K562 (cell line): ENCODE data around the gene NKAPL. TPM values are rescaled to one million over a fixed set of nuclear protein-coding genes. Genes with fewer than 3 reads are reported as not detected.
A peak's percentile ranks its signal among the peaks of the same experiment; 100 is the strongest.

ENCODE experiments used
- ATAC-seq: fragments of 200-7000 bp; cut with Tn5 transposase; 3 replicates; pipeline ENCODE4 v1.9.1; 2020; ENCODE audit warnings: moderate library complexity
- BruUV-seq: library from RNA; stranded (reverse); fragments of 400-500 nt; replicated peaks from 2 replicates; lab custom pipeline; 2021; lab: Mats Ljungman, UMichigan
- CTCF ChIA-PET: fragments of 300-600 bp; formaldehyde crosslinking; extraction: SDS; loops from one replicate; lab custom pipeline; 2021; ENCODE audit warnings: low intra/inter-chr PET ratio; lab: Yijun Ruan, JAX
- POLR2A ChIA-PET: fragments of 300-600, 350-650 bp; sonication (Branson Sonifier 250); formaldehyde crosslinking; extraction: SDS; loops from one replicate; lab custom pipeline; 2021; ENCODE audit warnings: antibody characterized with exemption, inconsistent platforms; lab: Yijun Ruan, JAX
- DNase-seq, 4 experiments: peaks; one replicate each; pipeline versions ENCODE4 v3.0.0 to v3.0.0-alpha.2; 2011 to 2018; ENCODE audit warnings: low spot score in 3 of 4, mixed read lengths in 3 of 4; ENCODE audit errors: extremely low read depth in 1 of 4
- FAIRE-seq: peaks from 2 replicates; lab custom pipeline; 2011; peaks lifted over from hg19 to GRCh38; lab: Jason Lieb, UNC
- H2AFZ ChIP-seq: 2 replicates; pipeline ENCODE4 v1.6.0; 2011; ENCODE audit warnings: low read depth, low read length, control low read depth, inconsistent platforms
- H3K27ac ChIP-seq: fragments of 200-600 bp; 3 replicates; pipeline ENCODE4 v1.8.0; 2011; ENCODE audit warnings: low read depth, mild to moderate bottlenecking, control low read depth, inconsistent platforms, low read length, moderate library complexity, mixed read lengths; ENCODE audit errors: extremely low read depth
- H3K27me3 ChIP-seq, 2 experiments: fragments of 300-600 bp in 1 of 2; 2 replicates in 1 of 2; 3 replicates in 1 of 2; pipeline versions ENCODE4 v1.6.0 to v1.8.0; 2011; ENCODE audit warnings: inconsistent platforms in 2 of 2, low read length in 2 of 2, mild to moderate bottlenecking in 1 of 2, mixed read lengths in 1 of 2, moderate library complexity in 1 of 2; ENCODE audit not compliant: control insufficient read depth in 2 of 2, insufficient read depth in 2 of 2
- H3K36me3 ChIP-seq: fragments of 300-600 bp; 3 replicates; pipeline ENCODE4 v1.8.0; 2011; ENCODE audit warnings: mild to moderate bottlenecking, low read length, inconsistent platforms; ENCODE audit not compliant: control insufficient read depth, insufficient read depth
- H3K4me1 ChIP-seq, 2 experiments: fragments of 200-600 bp in 1 of 2; replicated peaks in 1 of 2; 2 replicates in 1 of 2; 3 replicates in 1 of 2; pipeline versions ENCODE4 v1.5.1 to v1.8.0; 2011; ENCODE audit warnings: inconsistent platforms in 2 of 2, low read length in 2 of 2, mild to moderate bottlenecking in 1 of 2, mixed read lengths in 1 of 2, moderate library complexity in 1 of 2; ENCODE audit not compliant: control insufficient read depth in 2 of 2, insufficient read depth in 2 of 2
- H3K4me2 ChIP-seq: 2 replicates; pipeline ENCODE4 v1.6.1; 2011; ENCODE audit warnings: low read length, control low read depth, inconsistent platforms, mixed read lengths; ENCODE audit not compliant: insufficient read depth
- H3K4me3 ChIP-seq: fragments of 200-600 bp; sonication (generic), shearing (Covaris generic); 2 replicates; pipeline ENCODE4 v1.5.1; 2016; ENCODE audit warnings: control low read depth, inconsistent platforms
- H3K79me2 ChIP-seq: fragments of 200-600 bp; 3 replicates; pipeline ENCODE4 v1.8.0; 2011; ENCODE audit warnings: low read length, inconsistent platforms; ENCODE audit not compliant: control insufficient read depth, insufficient read depth
- H3K9ac ChIP-seq, 2 experiments: 2 replicates each; pipeline versions ENCODE4 v1.6.0 to v1.6.1; 2011; ENCODE audit warnings: low read depth in 2 of 2, low read length in 2 of 2, control low read depth in 1 of 2, inconsistent platforms in 1 of 2, mild to moderate bottlenecking in 1 of 2, mixed read lengths in 1 of 2; ENCODE audit not compliant: insufficient read depth in 1 of 2
- H3K9me1 ChIP-seq: one replicate; pipeline ENCODE4 v1.6.0; 2011; ENCODE audit warnings: inconsistent platforms, mild to moderate bottlenecking, low read length, moderate library complexity; ENCODE audit not compliant: control insufficient read depth, insufficient read depth
- H3K9me3 ChIP-seq: replicated peaks from 2 replicates; pipeline ENCODE4 v1.5.1; 2011; ENCODE audit warnings: low read depth, low read length, inconsistent platforms; ENCODE audit not compliant: control insufficient read depth, insufficient read depth
- H4K20me1 ChIP-seq: replicated peaks from 2 replicates; pipeline ENCODE4 v1.6.1; 2011; ENCODE audit warnings: low read length, inconsistent platforms, mixed read lengths; ENCODE audit not compliant: control insufficient read depth, insufficient read depth
- ARID3B ChIP-seq: fragments of 250-450 bp; sonication (Bioruptor Pico); IDR thresholded peaks from 2 replicates; pipeline ENCODE4 v1.4.0; 2020; ENCODE audit warnings: borderline replicate concordance
- BCOR ChIP-seq: fragments of 450-650 bp; IDR thresholded peaks from 2 replicates; pipeline ENCODE4 v1.6.1; 2016
- CEBPG ChIP-seq, 3 experiments: fragments of 200-800 bp in 1 of 3; sonication (Bioruptor generic) in 1 of 3; sonication (generic) in 1 of 3; formaldehyde crosslinking in 1 of 3; IDR thresholded peaks in 2 of 3; conservative IDR thresholded peaks in 1 of 3; 2 replicates each; pipeline versions ENCODE4 v1.6.1 to v1.8.0; 2016 to 2022; ENCODE audit warnings: missing compliant biosample characterization in 2 of 3, missing genetic modification characterization in 2 of 3, mild to moderate bottlenecking in 1 of 3, missing genetic modification reagents in 1 of 3
- DMBX1 ChIP-seq: fragments of 250-450 bp; sonication (Bioruptor Pico); IDR thresholded peaks from 2 replicates; pipeline ENCODE4 v1.8.0; 2022; ENCODE audit warnings: inconsistent platforms, mild to moderate bottlenecking, moderate library complexity, borderline replicate concordance
- NFE2 ChIP-seq: IDR thresholded peaks from 2 replicates; pipeline ENCODE4 v1.6.1; 2014; ENCODE audit warnings: antibody characterized with exemption, low read depth
- SREBF2 ChIP-seq: sonication (generic); formaldehyde crosslinking; IDR thresholded peaks from 2 replicates; pipeline ENCODE4 v1.4.0; 2020; ENCODE audit warnings: mild to moderate bottlenecking, missing genetic modification reagents
- TRIM24 ChIP-seq, 2 experiments: fragments of 450-650 bp; IDR thresholded peaks; 2 replicates each; pipeline ENCODE4 v1.6.1; 2016
- ZNF445 ChIP-seq: fragments of 250-450 bp; sonication (Bioruptor Pico); IDR thresholded peaks from 2 replicates; pipeline ENCODE4 v1.4.0; 2020; ENCODE audit warnings: low read depth, mild to moderate bottlenecking, moderate library complexity
- WGBS: fragments of 100-300 bp; shearing (Covaris generic); methylation state at CpG from one replicate; pipeline ENCODE4 v1.1.6; 2016; ENCODE audit warnings: low coverage, mixed read lengths; ENCODE audit not compliant: insufficient coverage; ENCODE audit errors: missing lambda C conversion rate; 5-methylcytosine and 5-hydroxymethylcytosine counted together
- in situ Hi-C: fragments of 300-500 bp; cut with MboI; formaldehyde crosslinking; loops from 4 replicates; pipeline ENCODE4 v1.15.0; 2018; ENCODE audit warnings: inconsistent platforms, mixed read lengths
- intact Hi-C: fragments of 100-400 bp; cut with micrococcal nuclease; formaldehyde crosslinking; loops from 2 replicates; pipeline ENCODE4 v1.14.2; 2022
- polyA plus RNA-seq, 8 experiments: library from polyadenylated mRNA; depleted of rRNA in 4 of 8; stranded (reverse) in 5 of 8; unstranded in 3 of 8; fragments of >200 nt; fragmentation: Nextera tagmentation in 2 of 8; fragmentation: Illumina TruSeq in 1 of 8; extraction: Ambion mirVana in 2 of 8; extraction: Trizol in 1 of 8; gene quantifications; 2 replicates each; pipeline versions ENCODE4 v1.2.1 to v1.2.3, GENCODE V29; 2011 to 2014; ENCODE audit warnings: inconsistent platforms in 1 of 8, missing spikeins in 1 of 8
- total RNA-seq, 7 experiments: library from RNA; depleted of rRNA in 6 of 7; stranded (reverse); fragments of >200 nt in 6 of 7; fragmentation: Illumina TruSeq in 2 of 7; extraction: Trizol in 2 of 7; gene quantifications; 2 replicates each; pipeline versions ENCODE4 v1.2.1 to v1.2.3, GENCODE V29; 2011 to 2021; ENCODE audit warnings: low replicate concordance in 1 of 7
- TF ChIP-seq, protein P1 (sequence below): fragments of 450-650 bp; formaldehyde crosslinking; IDR thresholded peaks from 2 replicates; pipeline ENCODE4 v1.4.0; 2022; ENCODE audit warnings: mild to moderate bottlenecking, moderate library complexity
- TF ChIP-seq, protein P2 (sequence below): IDR thresholded peaks from 2 replicates; pipeline ENCODE4 v1.6.1; 2011; ENCODE audit warnings: borderline replicate concordance, low read depth, mild to moderate bottlenecking, moderate library complexity, low read length; ENCODE audit not compliant: insufficient read depth, poor library complexity, severe bottlenecking
- TF ChIP-seq, protein P3 (sequence below): fragments of 450-650 bp; conservative IDR thresholded peaks from 2 replicates; pipeline ENCODE4 v1.6.1; 2016; ENCODE audit warnings: missing genetic modification characterization, low read depth, mild to moderate bottlenecking, control low read depth, missing compliant biosample characterization
- TF ChIP-seq, protein P4 (sequence below): fragments of 250-450 bp; sonication (Bioruptor Pico); IDR thresholded peaks from 2 replicates; pipeline ENCODE4 v1.9.0; 2021; ENCODE audit warnings: mild to moderate bottlenecking
- TF ChIP-seq, protein P5 (sequence below): fragments of 250-450 bp; sonication (Bioruptor Pico); IDR thresholded peaks from 2 replicates; pipeline ENCODE4 v1.5.0; 2021

Gene NKAPL
- total and polyA plus RNA-seq, 9 of the 15 experiments (the other 6 are each of a cell fraction or from before 2014, with no cell fraction given), result not detected

DNA sequence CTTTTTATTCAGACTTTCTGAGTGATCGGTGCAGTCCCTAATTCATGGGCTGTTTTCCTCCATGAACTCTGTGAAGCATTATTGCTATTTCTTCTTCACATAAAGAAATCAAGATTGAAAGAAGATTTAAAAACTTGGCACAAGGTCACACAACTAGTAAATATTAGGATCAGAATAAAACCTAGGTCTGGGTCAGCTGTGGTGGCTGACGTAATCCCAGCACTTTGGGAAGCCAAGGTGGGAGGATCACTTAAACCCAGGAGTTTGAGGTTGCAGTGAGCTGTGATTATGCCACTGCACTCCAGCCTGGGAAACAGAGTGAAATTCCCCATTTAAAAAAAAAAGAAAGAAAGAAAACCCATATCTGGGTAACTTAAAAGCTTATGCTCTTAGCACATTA lies 32.6 kb upstream of the NKAPL start:
- H3K4me3 ChIP-seq, result peak overlapping the region; percentile 79
- H3K9me3 ChIP-seq, result no peaks in the 10 kb centered on the region
- BruUV-seq, result no TSS peak
- no peak overlapping the region for H2AFZ ChIP-seq
- 48% methylated on average over 2 of the region's 2 CpGs for WGBS
- peak; percentile 15 for FAIRE-seq
- H3K4me1 ChIP-seq, result peaks cover 7 to 35% of the 10 kb centered on the region in 2 experiments
- H3K4me2 ChIP-seq, result peak overlapping the region; percentile 95
- CTCF ChIA-PET, result interaction anchor here (0.6 kb wide), 1 partner anchor 1658 kb away, joined by 3 read pairs; no protein-coding TSS in a partner anchor
- in situ Hi-C loops (no loop called here), intact Hi-C loops (loop anchor here (5.0 to 10.0 kb wide), 2 partner anchors 56 to 388 kb away; partner anchors contain the start of gene PGBD1)
- H3K79me2 ChIP-seq, result peaks cover 35% of the 10 kb centered on the region
- H3K36me3 ChIP-seq, result peaks cover 45% of the 10 kb centered on the region
- no peak overlapping the region for H3K27ac ChIP-seq
- POLR2A ChIA-PET, result interaction anchor here (0.7 to 2.5 kb wide), 13 partner anchors 8 to 333 kb away, joined by 3 to 14 read pairs (median 4); partner anchors contain the start of gene ZSCAN31
- no peak for ATAC-seq
- H3K27me3 ChIP-seq, result no peaks in the 10 kb centered on the region
- no peak for DNase-seq
- H3K9me1 ChIP-seq, result no peaks in the 10 kb centered on the region
- no peaks in the 10 kb centered on the region for H4K20me1 ChIP-seq
- H3K9ac ChIP-seq, result peak overlapping the region in 1 of 2 experiments; percentile 92; a peak in 2 of 4 replicates
- no peak for TF ChIP-seq ZNF445 (CRISPR knock-in tag)
- no peak for TF ChIP-seq ARID3B (CRISPR knock-in tag)
- TF ChIP-seq, protein P1, sequence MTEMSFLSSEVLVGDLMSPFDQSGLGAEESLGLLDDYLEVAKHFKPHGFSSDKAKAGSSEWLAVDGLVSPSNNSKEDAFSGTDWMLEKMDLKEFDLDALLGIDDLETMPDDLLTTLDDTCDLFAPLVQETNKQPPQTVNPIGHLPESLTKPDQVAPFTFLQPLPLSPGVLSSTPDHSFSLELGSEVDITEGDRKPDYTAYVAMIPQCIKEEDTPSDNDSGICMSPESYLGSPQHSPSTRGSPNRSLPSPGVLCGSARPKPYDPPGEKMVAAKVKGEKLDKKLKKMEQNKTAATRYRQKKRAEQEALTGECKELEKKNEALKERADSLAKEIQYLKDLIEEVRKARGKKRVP (CRISPR knock-in tag), result no peak
- TF ChIP-seq SREBF2, result no peak
- 0 out of 2 replicates have a peak, but pooled peaks have one; percentile 18 for TF ChIP-seq DMBX1
- TF ChIP-seq CEBPG (CRISPR knock-in tag; IDR thresholded peaks at IDR 0.05), result peak; percentile 55; the same call in 1 of the 2 replicates
- TF ChIP-seq CEBPG (tag; conservative IDR thresholded peaks at IDR 0.05 in 1 of 2, IDR thresholded peaks at IDR 0.05 in 1 of 2), result peak in 1 of 2 experiments; percentile 68; a peak in 2 of 4 replicates
- TF ChIP-seq, protein P2, sequence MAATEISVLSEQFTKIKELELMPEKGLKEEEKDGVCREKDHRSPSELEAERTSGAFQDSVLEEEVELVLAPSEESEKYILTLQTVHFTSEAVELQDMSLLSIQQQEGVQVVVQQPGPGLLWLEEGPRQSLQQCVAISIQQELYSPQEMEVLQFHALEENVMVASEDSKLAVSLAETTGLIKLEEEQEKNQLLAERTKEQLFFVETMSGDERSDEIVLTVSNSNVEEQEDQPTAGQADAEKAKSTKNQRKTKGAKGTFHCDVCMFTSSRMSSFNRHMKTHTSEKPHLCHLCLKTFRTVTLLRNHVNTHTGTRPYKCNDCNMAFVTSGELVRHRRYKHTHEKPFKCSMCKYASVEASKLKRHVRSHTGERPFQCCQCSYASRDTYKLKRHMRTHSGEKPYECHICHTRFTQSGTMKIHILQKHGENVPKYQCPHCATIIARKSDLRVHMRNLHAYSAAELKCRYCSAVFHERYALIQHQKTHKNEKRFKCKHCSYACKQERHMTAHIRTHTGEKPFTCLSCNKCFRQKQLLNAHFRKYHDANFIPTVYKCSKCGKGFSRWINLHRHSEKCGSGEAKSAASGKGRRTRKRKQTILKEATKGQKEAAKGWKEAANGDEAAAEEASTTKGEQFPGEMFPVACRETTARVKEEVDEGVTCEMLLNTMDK, result no peak
- TF ChIP-seq TRIM24 (IDR thresholded peaks at IDR 0.05), result no peak
- TF ChIP-seq, protein P3, sequence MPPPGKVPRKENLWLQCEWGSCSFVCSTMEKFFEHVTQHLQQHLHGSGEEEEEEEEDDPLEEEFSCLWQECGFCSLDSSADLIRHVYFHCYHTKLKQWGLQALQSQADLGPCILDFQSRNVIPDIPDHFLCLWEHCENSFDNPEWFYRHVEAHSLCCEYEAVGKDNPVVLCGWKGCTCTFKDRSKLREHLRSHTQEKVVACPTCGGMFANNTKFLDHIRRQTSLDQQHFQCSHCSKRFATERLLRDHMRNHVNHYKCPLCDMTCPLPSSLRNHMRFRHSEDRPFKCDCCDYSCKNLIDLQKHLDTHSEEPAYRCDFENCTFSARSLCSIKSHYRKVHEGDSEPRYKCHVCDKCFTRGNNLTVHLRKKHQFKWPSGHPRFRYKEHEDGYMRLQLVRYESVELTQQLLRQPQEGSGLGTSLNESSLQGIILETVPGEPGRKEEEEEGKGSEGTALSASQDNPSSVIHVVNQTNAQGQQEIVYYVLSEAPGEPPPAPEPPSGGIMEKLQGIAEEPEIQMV, result no peak
- TF ChIP-seq, protein P4, sequence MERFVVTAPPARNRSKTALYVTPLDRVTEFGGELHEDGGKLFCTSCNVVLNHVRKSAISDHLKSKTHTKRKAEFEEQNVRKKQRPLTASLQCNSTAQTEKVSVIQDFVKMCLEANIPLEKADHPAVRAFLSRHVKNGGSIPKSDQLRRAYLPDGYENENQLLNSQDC (CRISPR knock-in tag), result no peak
- no peak for TF ChIP-seq BCOR
- TF ChIP-seq, protein P5, sequence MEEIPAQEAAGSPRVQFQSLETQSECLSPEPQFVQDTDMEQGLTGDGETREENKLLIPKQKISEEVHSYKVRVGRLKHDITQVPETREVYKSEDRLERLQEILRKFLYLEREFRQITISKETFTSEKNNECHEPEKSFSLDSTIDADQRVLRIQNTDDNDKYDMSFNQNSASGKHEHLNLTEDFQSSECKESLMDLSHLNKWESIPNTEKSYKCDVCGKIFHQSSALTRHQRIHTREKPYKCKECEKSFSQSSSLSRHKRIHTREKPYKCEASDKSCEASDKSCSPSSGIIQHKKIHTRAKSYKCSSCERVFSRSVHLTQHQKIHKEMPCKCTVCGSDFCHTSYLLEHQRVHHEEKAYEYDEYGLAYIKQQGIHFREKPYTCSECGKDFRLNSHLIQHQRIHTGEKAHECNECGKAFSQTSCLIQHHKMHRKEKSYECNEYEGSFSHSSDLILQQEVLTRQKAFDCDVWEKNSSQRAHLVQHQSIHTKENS (CRISPR knock-in tag), result no peak
- TF ChIP-seq NFE2, result no peak
